GM18519 (cell line): ENCODE data around the gene MRGPRD.

ENCODE experiments used
- ATAC-seq: cut with Tn5 transposase; IDR thresholded peaks from one replicate; pipeline ENCODE4 v1.9.1; 2021; ENCODE audit warnings: mild to moderate bottlenecking, moderate library complexity; ENCODE audit not compliant: unreplicated experiment, low FRiP score

The MRGPRD gene

GRCh38 chr11:68973219-68973618 is 7.6 kb downstream of the MRGPRD start:
- no peak for ATAC-seq

GRCh38 chr11:68970921-68971636 is 9.7 kb downstream of the MRGPRD start:
- ATAC-seq = no peak

GRCh38 chr11:68969386-68969785 is 11.4 kb downstream of the MRGPRD start:
- ATAC-seq = no peak

GRCh38 chr11:68968306-68969250 is 12.2 kb downstream of the MRGPRD start:
- no peak for ATAC-seq

- no peak for ATAC-seq
Observed at GRCh38 chr11:68966894-68967780, 13.6 kb downstream of the MRGPRD start.

GRCh38 chr11:68965901-68966853 is 14.6 kb downstream of the MRGPRD start:
- no peak for ATAC-seq

GRCh38 chr11:68963779-68964178 is 17.0 kb downstream of the MRGPRD start:
- ATAC-seq = no peak

GRCh38 chr11:68962527-68963250 is 18.1 kb downstream of the MRGPRD start:
- ATAC-seq = no peak

- ATAC-seq = no peak
Observed at GRCh38 chr11:68961245-68961644, 19.5 kb downstream of the MRGPRD start.

GRCh38 chr11:68960294-68961071 is 20.3 kb downstream of the MRGPRD start:
- no peak for ATAC-seq

- no peak for ATAC-seq
Observed at GRCh38 chr11:68959465-68960293, 21.1 kb downstream of the MRGPRD start.

GRCh38 chr11:68958211-68958610 is 22.6 kb downstream of the MRGPRD start:
- ATAC-seq = no peak

- no peak for ATAC-seq
Observed at GRCh38 chr11:68956547-68957254, 24.1 kb downstream of the MRGPRD start.

GRCh38 chr11:68956142-68956541 is 24.6 kb downstream of the MRGPRD start:
- no peak for ATAC-seq

- ATAC-seq = no peak
Observed at GRCh38 chr11:68955607-68955958, 25.2 kb downstream of the MRGPRD start.

GRCh38 chr11:68954836-68955606 is 25.8 kb downstream of the MRGPRD start:
- ATAC-seq = no peak
